HG02763 (cell line): ENCODE results near the gene TFAP2E.

ENCODE experiments used
- ATAC-seq: cut with Tn5 transposase; IDR thresholded peaks from one replicate; pipeline ENCODE4 v1.9.1; 2021; ENCODE audit warnings: mild to moderate bottlenecking, moderate library complexity; ENCODE audit not compliant: unreplicated experiment

The TFAP2E gene

GRCh38 chr1:35573198-35574124 is at the start of gene TFAP2E:
Gene TFAP2E, plus strand, starts transcription at chr1:35573314. Its CDS starts 264 bp downstream, at chr1:35573578.
- ATAC-seq: no peak

GRCh38 chr1:35524106-35524505 is 49.0 kb upstream of the TFAP2E start:
- no peak for ATAC-seq

GRCh38 chr1:35530168-35530567 is 42.9 kb upstream of the TFAP2E start:
- no peak for ATAC-seq

DNA sequence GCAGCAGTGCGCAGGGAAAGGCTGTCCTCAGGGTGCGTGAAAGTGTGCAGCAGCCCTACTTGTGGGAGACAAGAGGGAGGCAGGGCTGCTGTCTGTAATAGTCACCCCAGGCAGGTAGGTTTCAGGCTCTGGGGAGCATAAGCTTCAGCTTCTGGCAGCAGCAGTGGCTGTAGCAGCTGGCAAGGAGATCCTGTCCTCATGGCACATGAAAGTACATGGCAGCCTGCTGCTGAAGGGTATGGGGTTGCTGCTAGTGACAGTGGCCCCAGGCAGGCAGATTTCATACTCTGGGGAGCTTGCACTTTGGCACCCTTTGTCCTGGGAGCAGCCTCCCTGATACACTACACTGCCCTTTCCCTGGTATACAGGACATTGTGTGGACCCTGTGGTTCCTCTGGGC is 42.2 kb upstream of the TFAP2E start:
- ATAC-seq: no peak

- ATAC-seq: no peak
Observed at GRCh38 chr1:35531368-35531767, 41.7 kb upstream of the TFAP2E start.

DNA sequence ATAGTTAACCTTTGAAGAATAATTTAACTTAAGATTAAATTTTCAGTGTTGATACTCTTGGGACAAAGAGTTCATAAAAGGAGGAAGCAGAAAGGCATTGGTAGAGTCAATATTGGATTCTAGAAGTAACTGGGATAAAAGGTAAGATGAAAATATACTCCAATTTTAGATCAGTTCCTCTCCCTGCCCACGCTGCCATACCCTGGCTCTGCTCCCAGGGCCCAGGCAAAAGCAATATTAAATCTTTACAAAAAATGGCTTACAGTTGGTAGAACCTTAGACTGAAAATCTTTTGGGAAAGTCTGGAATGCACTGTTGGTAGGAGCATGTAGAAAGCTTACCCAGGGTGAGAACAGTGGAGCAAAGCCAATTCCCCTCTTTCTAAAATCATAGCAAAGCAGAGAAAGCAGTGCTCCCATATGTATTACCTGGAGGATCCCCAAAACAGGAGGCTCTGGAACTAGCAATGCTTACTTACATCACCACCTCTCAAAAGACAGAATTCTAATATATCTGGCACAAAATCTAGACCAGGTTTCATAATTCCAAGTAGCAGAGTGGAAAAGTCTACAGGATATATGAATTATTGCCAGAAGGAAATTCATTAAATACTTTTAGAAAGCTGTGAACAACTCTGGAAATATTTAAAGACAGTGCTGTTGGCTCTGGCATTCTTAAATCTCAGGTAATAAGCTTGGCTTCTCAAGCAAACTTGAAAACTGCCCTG is 40.5 kb upstream of the TFAP2E start:
- no peak for ATAC-seq

GRCh38 chr1:35533586-35533985 is 39.5 kb upstream of the TFAP2E start:
- no peak for ATAC-seq

GRCh38 chr1:35535243-35535642 is 37.9 kb upstream of the TFAP2E start:
- ATAC-seq: no peak

GRCh38 chr1:35536556-35537162 is 36.5 kb upstream of the TFAP2E start:
- ATAC-seq: no peak

DNA sequence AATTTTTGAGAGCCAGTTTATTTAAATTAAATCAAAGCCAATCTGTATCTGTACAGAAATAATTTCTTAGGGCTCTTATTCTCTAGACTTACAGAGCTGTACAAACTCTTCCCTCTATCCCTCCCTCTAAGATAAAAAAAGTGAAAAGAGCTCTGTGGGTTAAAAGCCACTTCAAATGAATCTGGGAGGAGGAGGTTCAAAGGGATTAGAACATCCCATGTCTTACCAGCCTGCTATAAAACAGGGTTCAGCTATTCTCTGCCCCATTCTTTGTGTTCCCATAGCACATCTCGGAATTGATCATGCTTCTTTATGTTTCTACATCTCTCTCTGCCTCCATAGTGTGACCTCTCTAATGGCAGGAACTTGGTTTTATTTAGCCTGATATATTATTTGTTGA is 35.3 kb upstream of the TFAP2E start:
- no peak for ATAC-seq

DNA sequence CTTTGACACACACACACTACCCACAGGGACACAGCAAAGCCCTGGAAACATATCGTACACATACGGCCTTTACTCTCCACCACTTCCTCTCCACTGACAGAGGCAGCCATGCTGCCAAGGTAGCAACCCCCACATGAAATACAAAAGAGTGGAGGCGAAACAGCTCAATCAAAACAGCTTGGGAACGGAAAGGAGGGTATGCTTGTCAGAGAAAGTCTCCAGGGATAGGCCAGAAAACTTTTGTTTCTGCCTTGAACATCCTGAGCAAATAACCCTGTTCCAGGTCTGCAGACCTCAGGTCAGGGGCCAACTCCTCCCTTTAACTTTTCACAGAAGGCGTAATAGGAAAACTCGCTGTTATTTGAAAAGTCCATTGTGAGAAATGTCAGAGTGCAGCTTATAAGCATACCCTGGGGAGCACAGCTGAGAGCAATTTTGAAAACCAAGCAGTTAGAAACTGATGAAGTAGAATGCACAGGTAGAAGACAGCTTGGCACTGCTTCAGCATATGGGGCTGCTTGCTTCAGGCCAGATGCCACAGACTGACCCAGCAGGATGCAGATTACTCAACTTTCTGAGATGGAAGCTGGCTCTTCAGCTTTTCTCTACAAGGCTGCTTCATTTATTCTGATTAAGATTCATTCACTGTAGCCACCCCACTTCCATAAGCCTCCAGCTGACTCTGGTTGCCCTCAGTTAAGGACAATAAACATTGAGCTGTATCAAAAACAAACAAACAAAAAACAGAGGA is 33.9 kb upstream of the TFAP2E start:
- ATAC-seq: no peak

DNA sequence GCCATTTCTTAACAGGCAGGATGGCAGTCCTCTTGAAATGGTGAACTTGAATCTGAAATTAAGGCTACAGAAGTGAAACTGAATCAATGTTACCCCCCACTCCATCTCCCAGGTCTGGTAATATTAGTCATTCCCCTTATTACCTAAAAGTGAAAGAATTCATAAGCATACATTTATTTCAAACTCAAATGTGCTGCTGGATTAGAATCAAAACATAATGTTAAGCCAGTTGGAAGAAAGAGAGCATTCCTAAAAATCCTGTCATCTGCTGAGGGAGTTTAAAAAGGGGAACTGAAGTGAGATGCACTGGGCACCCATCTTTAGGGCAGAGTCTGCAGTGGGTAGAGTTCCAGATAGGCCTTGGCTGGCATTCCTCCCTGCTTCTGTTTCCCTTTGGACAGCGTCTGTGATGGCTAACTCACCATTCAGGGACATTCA is 33.3 kb upstream of the TFAP2E start:
- no peak for ATAC-seq

- no peak for ATAC-seq
Observed at GRCh38 chr1:35544976-35545375, 28.1 kb upstream of the TFAP2E start.

DNA sequence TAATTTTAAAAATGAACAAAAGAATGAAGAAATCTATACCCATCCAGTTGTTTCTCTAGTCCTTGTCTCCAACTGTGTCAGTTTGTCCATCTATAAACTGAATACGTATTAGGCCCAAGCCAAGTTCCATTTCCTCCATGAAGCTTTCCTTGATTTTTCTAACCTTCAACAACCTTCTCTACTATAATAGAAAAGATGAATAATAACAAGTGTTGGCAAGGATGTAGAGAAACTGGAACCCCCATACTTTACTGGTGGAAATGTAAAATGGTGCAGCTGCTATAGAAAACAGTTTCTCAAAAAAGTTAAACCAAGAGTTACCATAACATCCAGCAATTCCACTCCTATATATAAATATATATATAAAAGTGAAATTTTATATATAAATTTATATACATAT is 26.5 kb upstream of the TFAP2E start:
- ATAC-seq: no peak

GRCh38 chr1:35553851-35554250 is 19.3 kb upstream of the TFAP2E start:
- no peak for ATAC-seq

DNA sequence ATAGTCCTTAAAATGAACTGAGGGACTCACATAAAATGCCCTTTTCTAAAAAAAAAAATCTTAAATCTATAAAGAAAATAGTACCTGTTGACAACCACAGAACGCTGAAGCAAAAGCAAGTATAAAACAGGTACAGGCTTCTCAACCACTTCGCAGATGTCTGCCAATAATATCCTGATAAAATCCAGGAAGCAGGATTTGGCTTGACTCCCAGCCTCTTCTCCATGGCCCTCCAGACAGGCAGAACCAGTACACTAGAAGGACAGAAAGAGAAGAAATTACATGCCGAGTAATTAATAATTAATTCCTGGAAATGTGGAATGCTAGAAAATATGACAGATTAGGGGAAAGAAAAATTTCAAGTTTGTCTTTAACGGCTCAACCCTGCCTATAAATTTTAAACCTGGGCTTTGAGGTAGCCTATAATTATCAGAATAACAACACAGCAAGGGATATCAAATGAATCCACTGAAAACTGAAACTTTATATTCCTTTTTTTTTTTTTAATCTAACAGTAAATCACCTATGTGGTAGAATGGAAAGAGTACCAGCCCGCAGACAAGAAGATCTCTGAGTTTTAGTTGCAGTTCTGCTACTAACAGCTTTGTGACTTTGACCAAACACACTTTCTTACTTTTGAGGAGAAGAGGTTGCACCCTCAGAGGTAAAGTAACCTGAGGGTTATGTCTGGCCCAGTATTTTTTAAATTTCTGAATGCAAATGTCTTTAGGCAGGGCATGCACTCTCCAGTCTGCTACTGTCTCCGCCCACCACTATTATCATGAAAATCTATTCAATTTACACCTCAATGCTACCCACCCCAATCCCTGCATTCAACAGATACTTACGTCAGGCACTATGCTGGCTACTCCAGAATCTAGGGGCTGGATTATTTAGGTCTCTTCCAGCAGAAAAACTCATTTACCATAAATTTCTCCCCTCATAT is 18.6 kb upstream of the TFAP2E start:
- ATAC-seq: no peak

GRCh38 chr1:35555212-35555584 is 17.9 kb upstream of the TFAP2E start:
- ATAC-seq: no peak

DNA sequence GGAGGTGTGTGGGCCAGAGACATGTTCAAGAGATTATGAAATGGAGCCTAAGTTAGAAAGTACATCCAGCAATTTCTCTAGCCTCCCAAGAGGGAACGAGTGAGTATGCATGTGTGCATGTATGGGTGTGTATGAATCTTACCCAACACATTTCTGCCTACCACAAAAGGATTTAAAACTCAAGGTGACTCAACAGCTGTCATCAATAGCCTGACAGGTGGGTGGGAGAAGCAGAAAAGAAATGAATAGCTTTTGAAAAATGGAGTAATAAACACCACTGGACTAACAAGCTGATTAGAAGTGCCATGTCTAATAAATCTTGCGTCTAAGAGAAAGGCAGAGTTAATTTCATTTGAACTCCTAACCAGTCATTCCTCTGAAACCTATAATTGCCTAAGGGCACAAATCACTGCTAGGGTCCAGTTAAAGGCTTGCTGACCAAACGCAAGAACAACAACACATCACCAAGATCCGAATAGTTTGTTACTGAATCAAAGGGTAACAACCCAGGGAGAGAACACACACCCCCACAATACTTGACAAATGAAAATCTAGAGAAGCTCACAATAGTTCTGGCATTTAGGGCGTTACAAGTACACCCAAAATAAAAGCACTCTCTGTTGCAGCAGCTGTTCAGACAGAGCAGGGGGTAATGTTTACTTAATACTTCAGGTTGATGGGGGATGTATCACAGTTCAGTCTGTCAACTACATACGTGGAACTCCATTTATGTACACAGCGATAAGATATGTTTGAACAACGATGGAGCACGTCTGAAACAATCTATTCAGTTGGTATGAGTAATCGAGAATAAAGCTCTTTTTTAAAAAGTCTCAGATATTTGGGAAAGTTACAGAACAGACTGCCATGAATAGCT is 17.3 kb upstream of the TFAP2E start:
- no peak for ATAC-seq
